Activated CD8-positive, alpha-beta T cell treated with anti-CD3 and anti-CD28 coated beads for 36 hours (primary cell): ENCODE results near the gene LMX1B. TPM values are rescaled to one million over a fixed set of nuclear protein-coding genes. Genes with fewer than 3 reads are reported as not detected.
A peak's percentile ranks its signal among the peaks of the same experiment; 100 is the strongest.

Experiments used
- ATAC-seq: fragments of 200-7000 bp; cut with Tn5 transposase; one replicate; pipeline ENCODE4 v1.10.0; 2021; ENCODE audit warnings: mild to moderate bottlenecking, moderate library complexity
- CTCF ChIA-PET: fragments of 350-600 bp; sonication (Branson Sonifier 250); formaldehyde crosslinking; loops from one replicate; lab custom pipeline; 2021; ENCODE audit warnings: antibody characterized with exemption; lab: Charles Lee
- POLR2A ChIA-PET: fragments of 350-600 bp; sonication (Branson Sonifier 250); formaldehyde crosslinking; loops from one replicate; lab custom pipeline; 2021; ENCODE audit warnings: antibody characterized with exemption; lab: Charles Lee
- DNase-seq: peaks from one replicate; pipeline ENCODE4 v3.0.0-alpha.2; 2020
- H3K27ac Mint-ChIP-seq: one replicate; pipeline ENCODE4 v1.8.0; 2021; ENCODE audit warnings: mild to moderate bottlenecking, mixed read lengths
- H3K27me3 Mint-ChIP-seq: one replicate; pipeline ENCODE4 v1.8.0; 2021; ENCODE audit warnings: mixed read lengths
- H3K36me3 Mint-ChIP-seq: one replicate; pipeline ENCODE4 v1.8.0; 2021; ENCODE audit warnings: low read depth, mixed read lengths
- H3K4me1 Mint-ChIP-seq: one replicate; pipeline ENCODE4 v1.8.0; 2021; ENCODE audit warnings: low read depth, mixed read lengths
- H3K4me3 Mint-ChIP-seq: one replicate; pipeline ENCODE4 v1.8.0; 2021; ENCODE audit warnings: mild to moderate bottlenecking, moderate library complexity, mixed read lengths
- H3K9me3 Mint-ChIP-seq: one replicate; pipeline ENCODE4 v1.8.0; 2021; ENCODE audit warnings: mixed read lengths
- intact Hi-C: fragments of 100-400 bp; cut with micrococcal nuclease; formaldehyde crosslinking; loops from one replicate; pipeline ENCODE4 v1.10.0; 2022
- total RNA-seq, 2 experiments: library from RNA; stranded (reverse); gene quantifications; one replicate each; pipeline ENCODE4 v1.2.3, GENCODE V29; 2021
- TF ChIP-seq, protein P1 (sequence below): fragments of 200-600 bp; IDR thresholded peaks from one replicate; pipeline ENCODE4 v1.8.0; 2022; ENCODE audit warnings: antibody characterized with exemption, mild to moderate bottlenecking

Gene LMX1B
- not detected for total RNA-seq

DNA sequence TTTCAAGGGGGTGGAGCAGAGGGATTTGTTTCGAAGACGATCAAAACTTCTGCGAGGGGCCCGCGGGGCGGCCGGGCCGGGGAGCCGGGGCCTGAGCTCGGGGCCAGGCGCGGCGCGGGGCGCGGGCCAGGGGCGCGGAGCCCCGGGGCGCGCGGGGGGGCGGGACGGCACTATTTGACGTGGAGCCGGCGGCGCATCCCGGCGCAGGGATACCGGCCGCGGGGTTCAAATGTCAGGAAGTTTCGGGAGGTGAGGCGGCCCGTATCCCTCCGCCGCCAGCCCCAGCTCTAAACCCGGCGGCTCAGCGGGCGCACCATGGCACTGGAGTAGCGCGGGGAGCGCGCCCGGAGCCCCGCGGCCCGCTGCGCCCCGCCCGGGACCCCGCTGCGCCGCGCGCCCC is at the start of gene LMX1B:
Gene LMX1B, plus strand, starts transcription at position 278 of the 400 bp plus-strand sequence. CDS start 522 bp downstream, outside the sequence.
- POLR2A ChIA-PET = no interaction called here
- TF ChIP-seq, protein P1, sequence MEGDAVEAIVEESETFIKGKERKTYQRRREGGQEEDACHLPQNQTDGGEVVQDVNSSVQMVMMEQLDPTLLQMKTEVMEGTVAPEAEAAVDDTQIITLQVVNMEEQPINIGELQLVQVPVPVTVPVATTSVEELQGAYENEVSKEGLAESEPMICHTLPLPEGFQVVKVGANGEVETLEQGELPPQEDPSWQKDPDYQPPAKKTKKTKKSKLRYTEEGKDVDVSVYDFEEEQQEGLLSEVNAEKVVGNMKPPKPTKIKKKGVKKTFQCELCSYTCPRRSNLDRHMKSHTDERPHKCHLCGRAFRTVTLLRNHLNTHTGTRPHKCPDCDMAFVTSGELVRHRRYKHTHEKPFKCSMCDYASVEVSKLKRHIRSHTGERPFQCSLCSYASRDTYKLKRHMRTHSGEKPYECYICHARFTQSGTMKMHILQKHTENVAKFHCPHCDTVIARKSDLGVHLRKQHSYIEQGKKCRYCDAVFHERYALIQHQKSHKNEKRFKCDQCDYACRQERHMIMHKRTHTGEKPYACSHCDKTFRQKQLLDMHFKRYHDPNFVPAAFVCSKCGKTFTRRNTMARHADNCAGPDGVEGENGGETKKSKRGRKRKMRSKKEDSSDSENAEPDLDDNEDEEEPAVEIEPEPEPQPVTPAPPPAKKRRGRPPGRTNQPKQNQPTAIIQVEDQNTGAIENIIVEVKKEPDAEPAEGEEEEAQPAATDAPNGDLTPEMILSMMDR = no peak
- CTCF ChIA-PET = interaction anchor here (0.7 to 1.2 kb wide), 2 partner anchors 91 to 170 kb away, joined by 3 to 4 read pairs; no protein-coding TSS in a partner anchor
- ATAC-seq (no peak), DNase-seq (no peak)
- Mint-ChIP-seq H3K4me3 (peak within 1 kb of the TSS; percentile 44), H3K9me3 (no peaks in the 10 kb centered on the region), H3K36me3 (no peaks in the 10 kb centered on the region), H3K27ac (no peak within 1 kb of the TSS), H3K4me1 (peaks cover 29% of the 10 kb centered on the region), H3K27me3 (peaks cover 71% of the 10 kb centered on the region)
- intact Hi-C loops = loop anchor here (5.0 kb wide), 2 partner anchors 74 to 169 kb away; no protein-coding TSS in a partner anchor

- no peak for ATAC-seq
- POLR2A ChIA-PET = no interaction called here
- peaks cover 38% of the 10 kb centered on the region for H3K27me3 Mint-ChIP-seq
- no peak overlapping the region for H3K4me3 Mint-ChIP-seq
- H3K27ac Mint-ChIP-seq = no peak overlapping the region
- TF ChIP-seq, protein P1 = no peak
- CTCF ChIA-PET = interaction anchor here (1.0 to 4.9 kb wide), 3 partner anchors 63 to 262 kb away, joined by 3 to 61 read pairs (median 3); no protein-coding TSS in a partner anchor
- intact Hi-C loops = no loop called here
- no peaks in the 10 kb centered on the region for H3K36me3 Mint-ChIP-seq
- no peaks in the 10 kb centered on the region for H3K9me3 Mint-ChIP-seq
- H3K4me1 Mint-ChIP-seq = no peaks in the 10 kb centered on the region
- DNase-seq = no peak
Observed at GRCh38 chr9:126564128-126564527, 49.6 kb upstream of the LMX1B start.

- peak; percentile 5 for DNase-seq
- CTCF ChIA-PET = interaction anchor here (1.3 kb wide), 1 partner anchor 64 kb away, joined by 3 read pairs; no protein-coding TSS in a partner anchor
- ATAC-seq = no peak
Observed at GRCh38 chr9:126564716-126565115, 49.0 kb upstream of the LMX1B start.

GRCh38 chr9:126565336-126566128 is 48.2 kb upstream of the LMX1B start:
- TF ChIP-seq, protein P1 = no peak
- H3K4me1 Mint-ChIP-seq = no peaks in the 10 kb centered on the region
- no peak for ATAC-seq
- H3K9me3 Mint-ChIP-seq = no peaks in the 10 kb centered on the region
- no peak overlapping the region for H3K27ac Mint-ChIP-seq
- no peak overlapping the region for H3K4me3 Mint-ChIP-seq
- DNase-seq = no peak
- intact Hi-C loops = no loop called here
- CTCF ChIA-PET = interaction anchor here (1.3 kb wide), 1 partner anchor 64 kb away, joined by 3 read pairs; no protein-coding TSS in a partner anchor
- peaks cover 29% of the 10 kb centered on the region for H3K27me3 Mint-ChIP-seq
- POLR2A ChIA-PET = no interaction called here
- H3K36me3 Mint-ChIP-seq = no peaks in the 10 kb centered on the region

More at GRCh38 chr9:126564716-126565115, 49.0 kb upstream of the LMX1B start:
- TF ChIP-seq, protein P1 = no peak
- no peaks in the 10 kb centered on the region for H3K4me1 Mint-ChIP-seq
- H3K4me3 Mint-ChIP-seq = no peak overlapping the region
- no peaks in the 10 kb centered on the region for H3K36me3 Mint-ChIP-seq
- no peaks in the 10 kb centered on the region for H3K9me3 Mint-ChIP-seq
- intact Hi-C loops = no loop called here
- POLR2A ChIA-PET = no interaction called here
- peaks cover 32% of the 10 kb centered on the region for H3K27me3 Mint-ChIP-seq
- no peak overlapping the region for H3K27ac Mint-ChIP-seq

DNA sequence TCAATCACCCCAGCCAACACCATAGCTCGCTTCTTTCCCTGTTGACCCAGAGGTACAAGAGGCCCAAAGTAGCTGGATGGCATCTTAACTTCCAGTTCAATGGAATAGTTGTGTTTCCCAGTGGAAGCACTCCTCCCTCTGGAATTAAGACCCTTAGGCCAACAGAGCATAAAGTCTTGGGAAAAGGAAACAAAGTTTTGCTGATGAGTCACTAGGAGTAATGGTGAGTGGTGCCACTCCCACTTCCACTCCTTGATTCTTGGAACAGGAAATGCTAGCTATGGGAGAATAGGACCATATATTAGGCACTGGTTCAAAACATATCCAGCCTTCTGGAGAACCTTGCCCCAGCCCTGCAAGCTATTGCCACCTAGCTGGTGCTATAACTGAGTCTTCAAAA is 44.7 kb upstream of the LMX1B start:
- ChIA-PET CTCF (interaction anchor here (0.7 to 1.9 kb wide), 3 partner anchors 10 to 70 kb away, joined by 3 to 5 read pairs (median 3); no protein-coding TSS in a partner anchor), POLR2A (no interaction called here)
- Mint-ChIP-seq H3K27me3 (peaks cover 15% of the 10 kb centered on the region), H3K36me3 (no peaks in the 10 kb centered on the region), H3K4me3 (no peak overlapping the region), H3K9me3 (no peaks in the 10 kb centered on the region), H3K4me1 (no peaks in the 10 kb centered on the region), H3K27ac (no peak overlapping the region)
- intact Hi-C loops = no loop called here
- TF ChIP-seq, protein P1 = no peak
- no peak for ATAC-seq
- DNase-seq = no peak
